HG03520 (cell line): ENCODE measurements around the gene NSD1.

ENCODE experiments used
- ATAC-seq: cut with Tn5 transposase; IDR thresholded peaks from one replicate; pipeline ENCODE4 v1.9.1; 2021; ENCODE audit warnings: mild to moderate bottlenecking, moderate library complexity; ENCODE audit not compliant: unreplicated experiment

The NSD1 gene

GRCh38 chr5:177319913-177320588, 186.5 kb downstream of the NSD1 start:
- ATAC-seq: no peak

GRCh38 chr5:177320879-177321278, 187.3 kb downstream of the NSD1 start:
- no peak for ATAC-seq

- ATAC-seq: no peak
These were observed 192.4 kb downstream of the NSD1 start for GRCh38 chr5:177325868-177326381.

GRCh38 chr5:177327539-177328522, 194.3 kb downstream of the NSD1 start:
- no peak for ATAC-seq

GRCh38 chr5:177328545-177329231, 195.1 kb downstream of the NSD1 start:
- no peak for ATAC-seq

GRCh38 chr5:177329883-177330282, 196.3 kb downstream of the NSD1 start:
- ATAC-seq: no peak

- ATAC-seq: no peak
These were observed 197.6 kb downstream of the NSD1 start for GRCh38 chr5:177330991-177331842.

GRCh38 chr5:177332031-177332895, 198.7 kb downstream of the NSD1 start:
- ATAC-seq: no peak

- no peak for ATAC-seq
These were observed 199.3 kb downstream of the NSD1 start for GRCh38 chr5:177332896-177333260.

- ATAC-seq: no peak
These were observed 200.0 kb downstream of the NSD1 start for GRCh38 chr5:177333420-177334154.

GRCh38 chr5:177334155-177334551, 200.6 kb downstream of the NSD1 start:
- ATAC-seq: no peak

- ATAC-seq: no peak
These were observed 201.5 kb downstream of the NSD1 start for GRCh38 chr5:177334781-177335700.

GRCh38 chr5:177335701-177336065, 202.1 kb downstream of the NSD1 start:
- no peak for ATAC-seq

GRCh38 chr5:177336112-177336511, 202.5 kb downstream of the NSD1 start:
- no peak for ATAC-seq

GRCh38 chr5:177336603-177337494, 203.3 kb downstream of the NSD1 start:
- no peak for ATAC-seq

GRCh38 chr5:177338251-177339106, 204.9 kb downstream of the NSD1 start:
- ATAC-seq: no peak
